H1 (cell line): ENCODE data around the gene FOXL3. TPM values are rescaled to one million over a fixed set of nuclear protein-coding genes. Genes with fewer than 3 reads are reported as not detected.

Experiments
- CTCF ChIA-PET: fragments of 300-600 bp; sonication (Branson Sonifier 250); formaldehyde crosslinking; loops from one replicate; lab custom pipeline; 2021; ENCODE audit not compliant: partially characterized antibody; lab: Charles Lee
- POLR2A ChIA-PET: fragments of 300-600 bp; sonication (Branson Sonifier 250); formaldehyde crosslinking; loops from one replicate; lab custom pipeline; 2021; ENCODE audit warnings: inconsistent platforms; ENCODE audit not compliant: partially characterized antibody; lab: Charles Lee
- DNase-seq, 2 experiments: peaks; one replicate each; pipeline versions ENCODE4 v3.0.0 to v3.0.0-alpha.2; 2010 to 2022; ENCODE audit warnings: low spot score in 2 of 2, low read depth in 1 of 2, mixed read lengths in 1 of 2
- FAIRE-seq: peaks from 2 replicates; lab custom pipeline; 2011; peaks lifted over from hg19 to GRCh38; lab: Jason Lieb, UNC
- H2AFZ ChIP-seq: 2 replicates; pipeline ENCODE4 v1.8.1; 2012; ENCODE audit warnings: low read length, inconsistent platforms
- H2AK5ac ChIP-seq: 2 replicates; pipeline ENCODE4 v1.6.1; 2013; ENCODE audit warnings: low read depth, low read length
- H2BK120ac ChIP-seq: replicated peaks from 2 replicates; pipeline ENCODE3; 2013; ENCODE audit warnings: low read depth, low read length, inconsistent platforms
- H2BK12ac ChIP-seq: 2 replicates; pipeline ENCODE4 v1.6.1; 2013; ENCODE audit warnings: low read depth, low read length
- H2BK15ac ChIP-seq: 2 replicates; pipeline ENCODE4 v1.6.1; 2013; ENCODE audit warnings: low read length
- H2BK20ac ChIP-seq: 2 replicates; pipeline ENCODE4 v1.6.1; 2013; ENCODE audit warnings: low read length
- H2BK5ac ChIP-seq: 2 replicates; pipeline ENCODE4 v1.6.1; 2013; ENCODE audit warnings: low read depth, low read length
- H3K14ac ChIP-seq: 2 replicates; pipeline ENCODE4 v1.6.1; 2013; ENCODE audit warnings: inconsistent platforms; ENCODE audit not compliant: insufficient read length
- H3K18ac ChIP-seq: 2 replicates; pipeline ENCODE4 v1.6.1; 2013; ENCODE audit warnings: low read length; ENCODE audit errors: extremely low read depth
- H3K23ac ChIP-seq: 2 replicates; pipeline ENCODE4 v1.6.1; 2013; ENCODE audit warnings: inconsistent platforms; ENCODE audit not compliant: insufficient read length
- H3K23me2 ChIP-seq: 2 replicates; pipeline ENCODE4 v1.6.1; 2013; ENCODE audit warnings: low read depth, low read length
- H3K27ac ChIP-seq: 2 replicates; pipeline ENCODE4 v1.6.1; 2011; ENCODE audit warnings: low read depth, low read length, inconsistent platforms
- H3K27me3 ChIP-seq, 4 experiments: replicated peaks in 1 of 4; 1 replicate in 1 of 4; 2 replicates in 3 of 4; pipeline versions ENCODE4 v1.6.1 to v1.8.1; 2011 to 2013; ENCODE audit warnings: low read length in 3 of 4, mild to moderate bottlenecking in 3 of 4, inconsistent platforms in 2 of 4, mixed read lengths in 2 of 4, moderate library complexity in 1 of 4; ENCODE audit not compliant: control insufficient read depth in 3 of 4, insufficient read depth in 3 of 4; ENCODE audit errors: extremely low read depth in 1 of 4
- H3K36me3 ChIP-seq, 4 experiments: 2 replicates each; pipeline versions ENCODE4 v1.6.1 to v1.8.1; 2011 to 2013; ENCODE audit warnings: mild to moderate bottlenecking in 4 of 4, low read length in 3 of 4, moderate library complexity in 2 of 4, control low read depth in 1 of 4, inconsistent platforms in 1 of 4; ENCODE audit not compliant: insufficient read depth in 4 of 4, control insufficient read depth in 2 of 4
- H3K4ac ChIP-seq: replicated peaks from 2 replicates; pipeline ENCODE3; 2013; ENCODE audit warnings: low read length, low read depth, mixed read lengths, inconsistent platforms; ENCODE audit not compliant: insufficient read length
- H3K4me1 ChIP-seq, 4 experiments: replicated peaks in 1 of 4; 1 replicate in 1 of 4; 2 replicates in 3 of 4; pipeline versions ENCODE4 v1.6.1 to v1.8.1; 2011 to 2013; ENCODE audit warnings: low read length in 3 of 4, inconsistent platforms in 2 of 4, mixed read lengths in 1 of 4; ENCODE audit not compliant: insufficient read depth in 4 of 4, control insufficient read depth in 3 of 4
- H3K4me2 ChIP-seq, 2 experiments: 2 replicates each; pipeline versions ENCODE4 v1.6.1 to v1.8.1; 2011 to 2013; ENCODE audit warnings: low read depth in 2 of 2, low read length in 2 of 2, control low read depth in 1 of 2, inconsistent platforms in 1 of 2, mild to moderate bottlenecking in 1 of 2; ENCODE audit not compliant: insufficient read depth in 1 of 2
- H3K4me3 ChIP-seq, 4 experiments: fragments of 200-600, 300-600 bp in 1 of 4; sonication (generic), shearing (Covaris generic), sonication (Bioruptor Twin) in 1 of 4; 2 replicates each; pipeline versions ENCODE4 v1.5.1 to v1.8.1; 2011 to 2016; ENCODE audit warnings: low read length in 4 of 4, low read depth in 3 of 4, control low read depth in 2 of 4, inconsistent platforms in 2 of 4, mild to moderate bottlenecking in 2 of 4, mixed read lengths in 1 of 4, moderate library complexity in 1 of 4; ENCODE audit not compliant: insufficient read depth in 2 of 4; ENCODE audit errors: extremely low read depth in 1 of 4
- H3K56ac ChIP-seq: replicated peaks from 2 replicates; pipeline ENCODE3; 2013; ENCODE audit warnings: low read depth, mild to moderate bottlenecking, mixed read lengths, low read length, inconsistent platforms; ENCODE audit not compliant: insufficient read length
- H3K79me1 ChIP-seq: 2 replicates; pipeline ENCODE4 v1.6.1; 2013; ENCODE audit warnings: low read depth, low read length, control low read depth
- H3K79me2 ChIP-seq, 2 experiments: 2 replicates each; pipeline versions ENCODE4 v1.6.1 to v1.8.1; 2012 to 2013; ENCODE audit warnings: low read length in 2 of 2, mild to moderate bottlenecking in 2 of 2, inconsistent platforms in 1 of 2; ENCODE audit not compliant: insufficient read depth in 2 of 2, control insufficient read depth in 1 of 2
- H3K9ac ChIP-seq, 4 experiments: replicated peaks in 1 of 4; 1 replicate in 1 of 4; 2 replicates in 3 of 4; pipeline versions ENCODE4 v1.6.1 to v1.8.1; 2011 to 2013; ENCODE audit warnings: low read depth in 3 of 4, low read length in 3 of 4, control low read depth in 2 of 4, mild to moderate bottlenecking in 2 of 4, moderate library complexity in 2 of 4, inconsistent platforms in 1 of 4; ENCODE audit errors: extremely low read depth in 1 of 4
- H3K9me3 ChIP-seq, 2 experiments: 2 replicates each; pipeline versions ENCODE4 v1.6.1 to v1.8.1; 2012 to 2013; ENCODE audit warnings: mild to moderate bottlenecking in 2 of 2, moderate library complexity in 2 of 2, control low read depth in 1 of 2, inconsistent platforms in 1 of 2, low read depth in 1 of 2, low read length in 1 of 2, mixed read lengths in 1 of 2; ENCODE audit not compliant: insufficient read depth in 2 of 2
- H4K20me1 ChIP-seq, 2 experiments: replicated peaks in 1 of 2; 2 replicates each; pipeline versions ENCODE3 to v1.8.1; 2011 to 2013; ENCODE audit warnings: inconsistent platforms in 2 of 2, low read length in 2 of 2, mild to moderate bottlenecking in 1 of 2; ENCODE audit not compliant: insufficient read depth in 2 of 2, control insufficient read depth in 1 of 2
- H4K5ac ChIP-seq: 2 replicates; pipeline ENCODE4 v1.6.1; 2013; ENCODE audit warnings: low read length, low read depth, mixed read lengths, inconsistent platforms; ENCODE audit not compliant: insufficient read length
- H4K8ac ChIP-seq: 2 replicates; pipeline ENCODE4 v1.8.0; 2013; ENCODE audit warnings: mild to moderate bottlenecking, moderate library complexity, low read length, inconsistent platforms; ENCODE audit not compliant: insufficient read depth; ENCODE audit errors: extremely low read depth
- H4K91ac ChIP-seq: replicated peaks from 2 replicates; pipeline ENCODE3; 2013; ENCODE audit warnings: low read length, mixed read lengths, inconsistent platforms; ENCODE audit not compliant: insufficient read length
- BACH1 ChIP-seq: IDR thresholded peaks from 2 replicates; pipeline ENCODE4 v1.6.1; 2012; ENCODE audit warnings: low read length, improper control_type of control experiment
- CBX5 ChIP-seq: fragments of 300-800, 300-1000 bp; sonication (generic); IDR thresholded peaks from 2 replicates; pipeline ENCODE4 v1.7.1; 2016; ENCODE audit warnings: antibody characterized with exemption, low read length, low read depth
- RXRA ChIP-seq: IDR thresholded peaks from 2 replicates; pipeline ENCODE4 v1.6.1; 2011; ENCODE audit warnings: low read depth, mild to moderate bottlenecking, low read length, moderate library complexity; ENCODE audit not compliant: insufficient read depth
- WGBS, 2 experiments: shearing (Covaris generic) in 1 of 2; methylation state at CpG; one replicate each; pipeline versions ENCODE4 v1.1.6 to v1.1.7; 2013 to 2015; ENCODE audit warnings: low lambda C conversion rate in 2 of 2, mixed read lengths in 2 of 2, inconsistent platforms in 1 of 2, low coverage in 1 of 2, missing lambda C conversion rate in 1 of 2; ENCODE audit not compliant: insufficient replicate concordance in 2 of 2, insufficient coverage in 1 of 2, insufficient read length in 1 of 2; ENCODE audit errors: extremely low coverage in 1 of 2, missing lambda C conversion rate in 1 of 2; 5-methylcytosine and 5-hydroxymethylcytosine counted together
- polyA plus RNA-seq, 7 experiments: library from polyadenylated mRNA; depleted of rRNA in 3 of 7; stranded (reverse) in 5 of 7; unstranded in 2 of 7; fragments of >200 nt in 5 of 7; fragments of 200-250 nt in 2 of 7; gene quantifications; 1 replicate in 5 of 7; 2 replicates in 1 of 7; 4 replicates in 1 of 7; pipeline versions ENCODE4 v1.2.1 to v1.2.3, GENCODE V29; 2011 to 2013; ENCODE audit warnings: missing spikeins in 2 of 7, mixed read lengths in 2 of 7
- total RNA-seq: library from RNA; stranded (reverse); fragmentation: NEBNext Ultra II Directional; extraction: Animal tissue kit (Norgen Biotek cat#: 25700); gene quantifications from 2 replicates; pipeline ENCODE4 v1.2.1, GENCODE V29; 2021

Gene FOXL3
- total and polyA plus RNA-seq, 2 of the 8 experiments (the other 6 are each of a cell fraction or from before 2014, with no cell fraction given) = not detected

DNA sequence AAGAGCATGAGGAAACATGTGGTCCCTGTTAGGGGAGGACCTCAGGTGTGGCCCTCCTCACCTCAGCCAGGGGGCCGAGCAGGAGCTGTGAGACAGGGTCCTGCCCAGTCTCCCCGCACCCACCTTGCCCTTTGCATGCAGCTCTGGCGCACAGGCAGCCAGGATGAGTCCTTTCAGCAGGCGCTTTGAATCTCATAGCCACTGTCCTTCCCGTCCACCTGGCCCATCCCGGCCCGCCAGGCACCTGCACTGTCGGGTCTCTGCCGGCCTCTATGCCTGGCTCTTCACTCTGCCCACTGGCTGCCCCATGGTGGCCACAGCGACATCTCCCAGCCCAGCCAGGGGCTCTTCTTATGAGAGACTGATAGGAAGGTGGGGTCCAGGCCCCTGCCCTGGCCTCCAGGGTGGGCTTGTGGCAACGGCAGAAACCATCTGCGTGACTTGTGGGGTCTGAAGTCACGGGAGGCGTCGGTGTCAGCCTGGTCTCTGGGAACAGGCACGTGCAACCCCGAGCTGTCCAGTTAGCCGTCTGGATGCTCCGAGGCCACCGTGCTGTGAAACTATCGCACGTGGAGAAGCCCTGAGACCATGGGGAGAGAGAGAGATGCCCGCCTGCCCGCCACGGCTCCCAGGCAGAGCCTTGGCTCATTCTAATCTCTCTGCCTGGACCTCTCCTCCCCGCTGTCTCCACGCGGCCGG lies 37.4 kb downstream of the FOXL3 start:
- Histone ChIP-seq H2BK12ac (no peak overlapping the region), H4K91ac (no peak overlapping the region), H4K5ac (no peak overlapping the region), H2AK5ac (no peak overlapping the region), H4K20me1 (no peaks in the 10 kb centered on the region), H2BK120ac (no peak overlapping the region), H3K23me2 (no peaks in the 10 kb centered on the region), H3K27me3 (0 out of 7 replicates have a peak, but pooled peaks cover 0 to 2% (median 0%) of the 10 kb centered on the region in 4 experiments), H4K8ac (no peak overlapping the region; the same call in 1 of the 2 replicates), H3K14ac (no peak overlapping the region), H3K79me2 (no peaks in the 10 kb centered on the region), H3K4me3 (no peak overlapping the region), H3K56ac (no peak overlapping the region)
- CTCF ChIA-PET = interaction anchor here (0.7 to 1.2 kb wide), 3 partner anchors 9 to 315 kb away, joined by 3 read pairs; no protein-coding TSS in a partner anchor
- no peak for DNase-seq
- TF ChIP-seq RXRA (no peak), BACH1 (no peak), CBX5 (no peak)
- TF ChIP-seq, all 59 proteins: peak for 0
- Histone ChIP-seq H3K27ac (no peak overlapping the region), H2BK5ac (no peak overlapping the region), H3K36me3 (no peaks in the 10 kb centered on the region), H3K4ac (no peak overlapping the region), H3K18ac (no peak overlapping the region), H3K23ac (no peak overlapping the region), H2BK20ac (no peak overlapping the region), H2BK15ac (no peak overlapping the region), H3K4me2 (no peak overlapping the region), H3K4me1 (peaks cover 0 to 5% (median 1%) of the 10 kb centered on the region in 4 experiments; a peak in 2 of 7 replicates), H3K79me1 (no peaks in the 10 kb centered on the region; the same call in 1 of the 2 replicates), H2AFZ (no peak overlapping the region), H3K9ac (no peak overlapping the region), H3K9me3 (peaks cover 4 to 5% of the 10 kb centered on the region in 2 experiments; a peak in 1 of 4 replicates)
- POLR2A ChIA-PET = interaction anchor here (0.6 kb wide), 1 partner anchor 87 kb away, joined by 3 read pairs; no protein-coding TSS in a partner anchor
- WGBS, 2 experiments = 89% methylated on average over 24 of the region's 29 CpGs; no CpG with 5 or more reads in 1 of the 2 experiments
- FAIRE-seq = no peak
